Mucosa of descending colon (tissue), 3 donors: Measurements from ENCODE around the gene VASN. TPM values are rescaled to one million over a fixed set of nuclear protein-coding genes. Genes with fewer than 3 reads are reported as not detected.

Source experiments
- ATAC-seq: fragments of 200-7000 bp; cut with Tn5 transposase; one replicate; pipeline ENCODE4 v1.9.1; 2020; ENCODE audit warnings: mild to moderate bottlenecking, moderate library complexity
- DNase-seq, 3 donors: peaks; one replicate each; pipeline ENCODE4 v3.0.0-alpha.2; 2020
- H3K36me3 ChIP-seq: fragments of 200-600 bp; one replicate; pipeline ENCODE4 v1.8.0; 2021; ENCODE audit warnings: low read depth, mild to moderate bottlenecking
- H3K4me1 ChIP-seq: fragments of 200-600 bp; one replicate; pipeline ENCODE4 v1.8.0; 2021; ENCODE audit warnings: low read depth, mild to moderate bottlenecking
- H3K4me3 ChIP-seq: fragments of 200-600 bp; one replicate; pipeline ENCODE4 v1.8.0; 2021; ENCODE audit warnings: mild to moderate bottlenecking
- H3K9me3 ChIP-seq: fragments of 200-600 bp; one replicate; pipeline ENCODE4 v1.8.0; 2021; ENCODE audit warnings: mild to moderate bottlenecking
- intact Hi-C, 2 donors: fragments of 100-400 bp; cut with DNase I in 1 of 2; cut with micrococcal nuclease in 1 of 2; formaldehyde crosslinking; loops; one replicate each; pipeline versions ENCODE4 v1.11.0 to v1.11.1; 2022; cut with DNase I, micrococcal nuclease
- total RNA-seq, 3 donors: library from RNA; stranded (reverse); fragmentation: NEBNext Ultra II Directional in 2 of 3; extraction: Animal tissue kit (Norgen Biotek cat#: 25700) in 2 of 3; gene quantifications; one replicate each; pipeline versions ENCODE4 v1.2.1 to v1.2.4, GENCODE V29; 2021 to 2023
- TF ChIP-seq, protein P1 (sequence below): fragments of 200-600 bp; IDR thresholded peaks from one replicate; pipeline ENCODE4 v1.8.0; 2022; ENCODE audit warnings: antibody characterized with exemption, mild to moderate bottlenecking
- donor health status: DM: no; HTN: no; CAD: no; lungs with moderate emphysema.
- donor health status: DM: no; HTN: no; CAD: no.
- donor health status: DM: no; HTN: yes; CAD: no.

Gene VASN
- total RNA-seq, 3 donors from 2014 or later = 0.93 to 8.4 (median 5.1) TPM

DNA sequence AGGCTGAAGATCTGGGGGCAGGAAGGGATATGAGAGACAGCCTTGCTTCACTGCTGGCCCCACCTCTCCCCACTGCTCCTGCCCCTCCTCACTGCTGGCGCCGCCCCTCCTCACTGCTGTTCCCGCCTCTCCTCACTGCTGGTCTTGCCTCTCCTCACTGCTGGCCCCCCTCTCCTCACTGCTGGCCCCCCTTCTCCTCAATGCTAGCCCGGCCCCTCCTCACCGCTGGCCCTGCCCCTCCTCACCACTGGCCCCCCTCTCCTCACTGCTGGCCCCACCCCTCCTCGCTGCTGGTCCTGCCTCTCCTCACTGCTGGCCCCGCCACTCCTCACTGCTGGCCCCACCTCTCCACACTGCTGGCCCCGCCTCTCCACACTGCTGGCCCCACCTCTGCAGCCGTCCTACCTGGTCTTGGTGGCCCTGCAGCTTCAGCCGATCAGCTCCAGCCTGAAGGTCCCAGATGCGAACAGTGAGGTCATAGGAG is 11.1 kb upstream of the VASN start:
- ATAC-seq (peak; percentile 45), DNase-seq (no peak)
- Histone ChIP-seq H3K36me3 (peaks cover 3% of the 10 kb centered on the region), H3K9me3 (no peaks in the 10 kb centered on the region), H3K4me3 (no peak overlapping the region), H3K4me1 (no peaks in the 10 kb centered on the region)
- TF ChIP-seq, protein P1, sequence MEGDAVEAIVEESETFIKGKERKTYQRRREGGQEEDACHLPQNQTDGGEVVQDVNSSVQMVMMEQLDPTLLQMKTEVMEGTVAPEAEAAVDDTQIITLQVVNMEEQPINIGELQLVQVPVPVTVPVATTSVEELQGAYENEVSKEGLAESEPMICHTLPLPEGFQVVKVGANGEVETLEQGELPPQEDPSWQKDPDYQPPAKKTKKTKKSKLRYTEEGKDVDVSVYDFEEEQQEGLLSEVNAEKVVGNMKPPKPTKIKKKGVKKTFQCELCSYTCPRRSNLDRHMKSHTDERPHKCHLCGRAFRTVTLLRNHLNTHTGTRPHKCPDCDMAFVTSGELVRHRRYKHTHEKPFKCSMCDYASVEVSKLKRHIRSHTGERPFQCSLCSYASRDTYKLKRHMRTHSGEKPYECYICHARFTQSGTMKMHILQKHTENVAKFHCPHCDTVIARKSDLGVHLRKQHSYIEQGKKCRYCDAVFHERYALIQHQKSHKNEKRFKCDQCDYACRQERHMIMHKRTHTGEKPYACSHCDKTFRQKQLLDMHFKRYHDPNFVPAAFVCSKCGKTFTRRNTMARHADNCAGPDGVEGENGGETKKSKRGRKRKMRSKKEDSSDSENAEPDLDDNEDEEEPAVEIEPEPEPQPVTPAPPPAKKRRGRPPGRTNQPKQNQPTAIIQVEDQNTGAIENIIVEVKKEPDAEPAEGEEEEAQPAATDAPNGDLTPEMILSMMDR = no peak
- intact Hi-C loops = no loop called here

DNA sequence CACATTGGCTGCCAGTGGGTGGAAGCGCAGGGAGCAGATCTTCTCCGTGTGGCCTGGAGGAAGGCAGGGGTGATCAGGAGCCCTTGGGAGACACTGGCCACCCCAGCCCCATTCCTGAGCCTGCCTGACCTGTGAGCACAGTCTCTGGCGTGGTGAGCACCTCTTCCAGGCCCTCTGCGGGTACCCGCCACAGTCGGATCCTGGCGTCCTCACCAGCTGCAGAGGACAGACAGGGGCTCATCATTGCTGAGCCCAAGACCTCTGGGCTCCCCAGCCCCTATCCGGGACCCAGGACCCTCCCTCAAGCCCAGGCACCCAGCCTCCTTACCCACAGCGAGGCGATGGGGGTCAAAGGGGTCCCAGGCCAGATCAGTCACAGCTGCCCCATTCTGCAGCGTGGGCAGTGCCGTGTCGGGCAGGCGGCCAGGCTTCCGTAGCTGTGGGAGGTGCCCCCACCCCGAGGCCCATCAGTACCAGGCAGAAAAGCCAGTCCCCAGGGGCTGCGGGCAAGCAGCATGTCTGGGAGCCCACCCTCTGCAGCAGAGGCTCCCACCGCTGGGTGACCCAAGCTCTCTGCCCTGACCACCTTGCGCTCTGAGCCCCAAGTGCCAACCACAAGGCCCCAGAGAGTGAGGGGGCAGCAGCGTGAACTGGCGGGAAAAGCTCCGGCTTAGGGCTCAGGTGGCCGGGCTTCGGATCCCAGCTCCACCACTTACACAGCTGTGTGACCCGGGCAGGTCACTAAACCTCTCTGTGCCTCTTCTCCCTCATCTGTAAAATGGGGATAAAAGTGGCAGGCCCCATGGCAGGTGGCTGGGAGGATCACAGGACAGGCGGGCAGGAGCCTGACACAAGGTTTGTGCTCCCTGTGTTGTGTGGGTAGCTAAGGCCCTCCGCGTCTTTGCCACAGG is 10.4 kb upstream of the VASN start:
- DNase-seq = no peak
- TF ChIP-seq, protein P1 = no peak
- Histone ChIP-seq H3K36me3 (peaks cover 3% of the 10 kb centered on the region), H3K4me1 (no peaks in the 10 kb centered on the region), H3K9me3 (no peaks in the 10 kb centered on the region), H3K4me3 (no peak overlapping the region)
- ATAC-seq = no peak
- intact Hi-C loops = no loop called here

DNA sequence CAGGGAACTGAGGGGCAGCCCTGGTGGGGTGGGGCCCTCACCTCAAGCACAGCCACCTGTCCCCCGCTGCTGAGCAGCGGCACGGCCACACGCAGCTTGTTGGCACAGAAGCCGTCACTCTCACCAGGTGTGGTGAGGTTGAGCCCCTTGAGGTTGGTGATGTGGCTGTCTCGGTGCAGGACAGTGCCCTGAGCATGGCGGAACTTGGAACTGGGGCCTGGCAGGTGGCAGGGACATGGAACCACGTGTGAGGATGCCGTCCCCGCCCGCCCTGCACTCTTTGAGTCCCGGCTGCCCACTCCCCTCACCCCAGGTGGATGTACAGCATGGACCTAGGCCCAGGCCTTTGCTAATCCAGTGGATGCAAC is 9.7 kb upstream of the VASN start:
- ATAC-seq = no peak
- Histone ChIP-seq H3K9me3 (no peaks in the 10 kb centered on the region), H3K4me3 (no peak overlapping the region), H3K36me3 (peaks cover 3% of the 10 kb centered on the region), H3K4me1 (no peaks in the 10 kb centered on the region)
- intact Hi-C loops = no loop called here
- TF ChIP-seq, protein P1 = no peak
- DNase-seq = no peak

DNA sequence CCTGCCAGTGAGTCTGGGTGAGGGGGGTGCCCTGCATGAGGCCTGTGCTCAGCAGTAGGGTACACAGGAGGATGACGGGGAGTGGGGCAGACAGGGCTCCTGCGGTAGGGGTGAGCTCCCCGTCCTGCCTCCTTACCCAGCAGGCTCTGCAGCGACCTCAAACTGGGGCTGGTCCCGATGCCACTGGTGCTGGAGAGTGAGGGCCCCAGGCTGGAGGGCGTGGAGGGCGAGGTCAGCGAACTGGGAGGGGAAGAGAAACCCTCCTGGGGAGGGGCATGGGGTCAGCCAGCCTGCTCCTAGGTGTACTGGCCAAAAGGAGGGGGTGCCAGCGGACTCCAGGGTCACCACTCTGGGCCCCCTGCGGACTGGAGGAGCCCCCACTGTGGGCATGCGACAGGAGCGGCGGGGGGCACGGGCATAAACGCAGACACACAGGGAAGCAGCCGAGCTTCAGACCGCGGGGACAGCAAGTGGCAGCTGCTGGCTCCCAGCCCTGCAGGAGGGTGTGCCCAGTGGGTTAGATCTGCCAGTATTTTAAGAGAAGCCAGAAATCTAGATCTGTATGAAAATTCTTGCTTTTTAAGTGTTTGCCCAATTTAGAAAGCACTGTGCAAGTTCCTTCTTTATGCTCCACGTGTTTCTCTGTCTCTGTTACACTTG is 9.0 kb upstream of the VASN start:
- H3K36me3 ChIP-seq = peaks cover 3% of the 10 kb centered on the region
- no peak for DNase-seq
- H3K9me3 ChIP-seq = no peaks in the 10 kb centered on the region
- ATAC-seq = no peak
- intact Hi-C loops = no loop called here
- no peak overlapping the region for H3K4me3 ChIP-seq
- TF ChIP-seq, protein P1 = no peak
- no peaks in the 10 kb centered on the region for H3K4me1 ChIP-seq

DNA sequence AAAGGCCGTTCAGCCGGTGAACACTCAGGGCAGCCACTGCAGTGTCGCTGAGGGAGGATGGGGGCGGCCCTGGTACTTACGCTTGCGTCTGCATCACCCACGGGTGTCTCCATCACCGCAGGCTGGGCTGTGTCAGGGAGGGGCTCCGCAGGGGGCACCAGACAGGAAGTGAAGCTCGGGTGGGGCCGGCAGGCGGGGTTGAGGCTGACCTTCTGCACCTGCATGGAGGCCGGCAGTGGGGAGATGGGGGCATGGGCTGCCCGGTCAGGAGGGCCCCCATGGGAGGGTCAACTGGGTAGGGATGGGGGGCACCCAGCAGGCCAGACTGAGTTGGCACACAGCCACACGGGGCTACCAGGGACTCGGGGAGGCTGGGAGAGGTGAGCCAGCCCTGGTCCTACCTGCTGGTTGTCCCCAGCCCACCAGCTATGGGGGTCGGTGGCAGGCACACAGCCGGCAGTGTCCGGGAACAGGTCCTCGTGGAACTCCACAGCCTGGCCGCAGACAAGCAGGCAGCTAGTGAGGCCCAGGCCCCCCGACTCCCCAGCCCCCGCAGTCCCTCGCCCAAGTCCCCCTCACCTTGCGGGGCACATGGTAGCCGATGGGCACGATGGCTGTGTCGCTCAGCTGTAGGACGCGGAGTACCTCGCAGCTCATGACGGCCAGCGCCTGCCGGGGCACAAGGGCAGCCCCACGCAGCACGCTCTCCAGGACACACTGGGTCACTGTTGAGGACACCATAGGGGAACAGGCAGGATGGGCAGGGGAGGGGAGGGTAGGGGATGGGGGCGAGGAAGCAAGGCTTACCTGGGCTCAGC is 7.2 kb upstream of the VASN start:
- Histone ChIP-seq H3K9me3 (no peaks in the 10 kb centered on the region), H3K36me3 (peaks cover 3% of the 10 kb centered on the region), H3K4me1 (no peaks in the 10 kb centered on the region), H3K4me3 (no peak overlapping the region)
- no peak for DNase-seq
- TF ChIP-seq, protein P1 = no peak
- intact Hi-C loops = no loop called here
- no peak for ATAC-seq
